DND-41 (cell line): ENCODE data around the gene SFT2D2.

Experiments used
- ATAC-seq: fragments of 200-7000 bp; cut with Tn5 transposase; 3 replicates; pipeline ENCODE4 v1.9.1; 2021; ENCODE audit warnings: low read depth; ENCODE audit not compliant: insufficient read depth
- DNase-seq: peaks from one replicate; pipeline ENCODE4 v3.0.0-alpha.2; 2020
- H2AFZ ChIP-seq: 2 replicates; pipeline ENCODE4 v1.6.0; 2012; ENCODE audit warnings: low read depth, low read length
- H3K27ac ChIP-seq: 2 replicates; pipeline ENCODE4 v1.5.1; 2012; ENCODE audit warnings: low read length, inconsistent platforms
- H3K27me3 ChIP-seq: fragments of 200-600 bp; sonication (generic); 2 replicates; pipeline ENCODE4 v1.6.0; 2012; ENCODE audit warnings: low read length, mild to moderate bottlenecking, inconsistent platforms; ENCODE audit not compliant: insufficient read depth, poor library complexity
- H3K36me3 ChIP-seq: 2 replicates; pipeline ENCODE4 v1.5.1; 2012; ENCODE audit warnings: low read length, inconsistent platforms; ENCODE audit not compliant: insufficient read depth
- H3K4me1 ChIP-seq: 2 replicates; pipeline ENCODE4 v1.5.1; 2012; ENCODE audit warnings: mild to moderate bottlenecking, low read length; ENCODE audit not compliant: insufficient read depth
- H3K4me2 ChIP-seq: 2 replicates; pipeline ENCODE4 v1.6.0; 2012; ENCODE audit warnings: mild to moderate bottlenecking, moderate library complexity, low read length, inconsistent platforms; ENCODE audit not compliant: insufficient read depth
- H3K4me3 ChIP-seq, 2 experiments: fragments of 200-600 bp in 1 of 2; shearing (Covaris generic) in 1 of 2; 2 replicates each; pipeline ENCODE4 v1.5.1; 2012 to 2016; ENCODE audit warnings: inconsistent platforms in 2 of 2, low read length in 2 of 2, mild to moderate bottlenecking in 2 of 2, low read depth in 1 of 2, moderate library complexity in 1 of 2
- H3K79me2 ChIP-seq: 2 replicates; pipeline ENCODE4 v1.6.0; 2012; ENCODE audit warnings: low read length, inconsistent platforms; ENCODE audit not compliant: insufficient read depth
- H3K9ac ChIP-seq: 2 replicates; pipeline ENCODE4 v1.6.0; 2012; ENCODE audit warnings: low read depth, mild to moderate bottlenecking, inconsistent platforms, low read length, moderate library complexity
- H3K9me3 ChIP-seq: 2 replicates; pipeline ENCODE4 v1.5.1; 2012; ENCODE audit warnings: low read length, moderate library complexity, mild to moderate bottlenecking, inconsistent platforms; ENCODE audit not compliant: insufficient read depth, severe bottlenecking
- H4K20me1 ChIP-seq: 2 replicates; pipeline ENCODE4 v1.6.0; 2012; ENCODE audit warnings: low read length; ENCODE audit not compliant: insufficient read depth
- EZH2 ChIP-seq: IDR thresholded peaks from 3 replicates; pipeline ENCODE4 v1.6.1; 2012; ENCODE audit warnings: borderline replicate concordance, low read depth, mild to moderate bottlenecking, moderate library complexity, low read length, inconsistent platforms; ENCODE audit not compliant: severe bottlenecking
- TF ChIP-seq, protein P1 (sequence below): IDR thresholded peaks from 2 replicates; pipeline ENCODE4 v1.5.1; 2012; ENCODE audit warnings: borderline replicate concordance, low read length, moderate library complexity, mild to moderate bottlenecking; ENCODE audit not compliant: poor library complexity, severe bottlenecking; ENCODE audit errors: extremely low read depth

SFT2D2 gene

DNA sequence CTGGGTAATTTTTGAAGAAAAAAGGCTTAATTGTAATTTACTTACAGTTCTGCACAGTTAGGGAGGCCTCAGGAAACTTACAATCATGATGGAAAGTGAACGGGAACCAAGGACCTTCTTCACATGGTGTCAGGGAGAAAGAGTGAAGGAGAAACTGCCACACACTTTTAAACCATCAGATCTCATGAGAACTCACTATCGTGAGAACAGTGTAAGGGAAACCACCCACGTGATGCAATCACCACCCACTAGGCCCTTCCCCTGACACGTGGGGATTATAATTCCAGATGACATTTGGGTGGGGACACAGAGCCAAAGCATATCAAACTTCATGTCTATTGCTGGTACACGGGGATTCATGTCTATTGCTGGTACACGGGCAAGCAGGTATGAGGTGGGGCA lies 5.3 kb upstream of the SFT2D2 start:
- Histone ChIP-seq H3K9me3 (no peaks in the 10 kb centered on the region), H3K36me3 (no peaks in the 10 kb centered on the region), H3K79me2 (peaks cover 2% of the 10 kb centered on the region; the same call in 1 of the 2 replicates), H3K9ac (no peak overlapping the region), H3K4me3 (no peak overlapping the region), H3K27me3 (no peaks in the 10 kb centered on the region), H3K4me1 (peaks cover 11% of the 10 kb centered on the region), H3K4me2 (no peak overlapping the region), H3K27ac (no peak overlapping the region), H4K20me1 (no peaks in the 10 kb centered on the region), H2AFZ (no peak overlapping the region)
- TF ChIP-seq, protein P1, sequence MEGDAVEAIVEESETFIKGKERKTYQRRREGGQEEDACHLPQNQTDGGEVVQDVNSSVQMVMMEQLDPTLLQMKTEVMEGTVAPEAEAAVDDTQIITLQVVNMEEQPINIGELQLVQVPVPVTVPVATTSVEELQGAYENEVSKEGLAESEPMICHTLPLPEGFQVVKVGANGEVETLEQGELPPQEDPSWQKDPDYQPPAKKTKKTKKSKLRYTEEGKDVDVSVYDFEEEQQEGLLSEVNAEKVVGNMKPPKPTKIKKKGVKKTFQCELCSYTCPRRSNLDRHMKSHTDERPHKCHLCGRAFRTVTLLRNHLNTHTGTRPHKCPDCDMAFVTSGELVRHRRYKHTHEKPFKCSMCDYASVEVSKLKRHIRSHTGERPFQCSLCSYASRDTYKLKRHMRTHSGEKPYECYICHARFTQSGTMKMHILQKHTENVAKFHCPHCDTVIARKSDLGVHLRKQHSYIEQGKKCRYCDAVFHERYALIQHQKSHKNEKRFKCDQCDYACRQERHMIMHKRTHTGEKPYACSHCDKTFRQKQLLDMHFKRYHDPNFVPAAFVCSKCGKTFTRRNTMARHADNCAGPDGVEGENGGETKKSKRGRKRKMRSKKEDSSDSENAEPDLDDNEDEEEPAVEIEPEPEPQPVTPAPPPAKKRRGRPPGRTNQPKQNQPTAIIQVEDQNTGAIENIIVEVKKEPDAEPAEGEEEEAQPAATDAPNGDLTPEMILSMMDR = no peak
- TF ChIP-seq EZH2 = no peak
- DNase-seq (no peak), ATAC-seq (no peak)

DNA sequence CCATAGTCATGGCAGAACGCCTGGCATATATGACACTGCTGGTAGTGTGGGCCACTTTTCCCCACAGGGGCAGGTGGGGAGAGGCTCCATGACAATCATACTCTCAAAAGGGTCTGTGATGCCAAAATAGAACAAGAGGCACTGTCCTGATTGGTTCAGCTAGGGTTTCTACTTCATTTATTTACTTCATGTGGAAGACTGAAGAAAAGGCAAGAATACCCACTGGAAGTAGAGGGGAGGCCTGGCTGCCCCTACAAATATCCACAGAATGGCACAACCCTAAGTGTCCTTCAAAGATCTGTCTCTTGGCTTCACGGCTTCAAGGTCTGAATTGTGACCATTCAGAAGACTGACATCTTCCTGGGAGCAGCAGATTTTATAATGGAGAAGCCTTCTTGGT lies 4.5 kb upstream of the SFT2D2 start:
- Histone ChIP-seq H3K4me3 (no peak overlapping the region), H3K4me2 (no peak overlapping the region), H2AFZ (no peak overlapping the region), H3K9ac (no peak overlapping the region), H3K27ac (no peak overlapping the region), H3K36me3 (no peaks in the 10 kb centered on the region; the same call in 1 of the 2 replicates), H3K27me3 (no peaks in the 10 kb centered on the region), H3K4me1 (peaks cover 13% of the 10 kb centered on the region), H3K79me2 (peaks cover 9% of the 10 kb centered on the region), H4K20me1 (no peaks in the 10 kb centered on the region), H3K9me3 (no peaks in the 10 kb centered on the region)
- no peak for TF ChIP-seq EZH2
- TF ChIP-seq, protein P1 = no peak
- DNase-seq (no peak), ATAC-seq (no peak)

DNA sequence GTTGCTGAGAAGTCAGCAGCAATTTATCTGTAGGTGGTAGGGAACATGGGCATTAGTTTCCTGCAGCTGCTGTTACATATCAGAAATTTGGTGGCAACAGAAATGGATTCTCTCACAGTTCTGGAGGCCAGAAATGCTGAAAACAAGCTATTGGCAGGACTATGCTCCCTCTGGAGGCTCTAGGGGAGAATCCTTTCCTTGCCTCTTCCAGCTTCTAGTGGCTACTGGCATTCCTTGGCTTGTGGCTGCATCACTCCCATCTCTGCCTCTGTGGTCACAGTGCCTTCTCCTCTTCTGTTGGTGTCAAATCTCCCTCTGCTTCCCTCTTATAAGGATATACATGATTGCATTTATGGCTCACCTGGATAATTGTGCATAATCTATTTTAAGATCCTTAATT lies 2.5 kb upstream of the SFT2D2 start:
- Histone ChIP-seq H4K20me1 (peaks cover 6% of the 10 kb centered on the region; the same call in 1 of the 2 replicates), H3K4me1 (peaks cover 31% of the 10 kb centered on the region), H3K36me3 (no peaks in the 10 kb centered on the region; the same call in 1 of the 2 replicates), H2AFZ (no peak overlapping the region), H3K4me2 (no peak overlapping the region), H3K9me3 (no peaks in the 10 kb centered on the region), H3K27me3 (no peaks in the 10 kb centered on the region), H3K4me3 (no peak overlapping the region), H3K79me2 (peaks cover 29% of the 10 kb centered on the region), H3K27ac (no peak overlapping the region), H3K9ac (no peak overlapping the region)
- DNase-seq (no peak), ATAC-seq (no peak)
- TF ChIP-seq EZH2 = no peak
- TF ChIP-seq, protein P1 = no peak
